ENCODE results near the gene SYDE2.

GRCh38 chr1:85128316-85128715 is 72.5 kb downstream of the SYDE2 start:
- TF ChIP-seq HMGXB4 (CRISPR knock-in tag; IDR thresholded peaks at IDR 0.05; ENCODE audit: borderline replicate concordance) (no peak), POLR2A (IDR thresholded peaks at IDR 0.05; ENCODE audit: low read length) (no peak), CTCF (IDR thresholded peaks at IDR 0.05) (no peak), JUN (IDR thresholded peaks at IDR 0.05) (no peak), MAX (IDR thresholded peaks at IDR 0.05) (no peak), KDM1A (IDR thresholded peaks at IDR 0.05; ENCODE audit: low read depth) (no peak), HDAC2 (IDR thresholded peaks at IDR 0.05) (no peak), CBX8 (IDR thresholded peaks at IDR 0.05) (no peak), MYC (IDR thresholded peaks at IDR 0.05; ENCODE audit: borderline replicate concordance, low read length) (no peak), HOXA7 (CRISPR knock-in tag; IDR thresholded peaks at IDR 0.05) (no peak)
